Amniotic stem cell (primary cell): ENCODE results near the gene SLAMF6.
"Not testable (repeated sequence)": the region's sequence is repeated elsewhere in the genome, so short reads cannot be mapped to it uniquely, and the experiment has no call there.

Experiments
- DNase-seq: peaks from one replicate; lab custom pipeline; 2025; lab: John Stamatoyannopoulos, UW

The SLAMF6 gene

DNA sequence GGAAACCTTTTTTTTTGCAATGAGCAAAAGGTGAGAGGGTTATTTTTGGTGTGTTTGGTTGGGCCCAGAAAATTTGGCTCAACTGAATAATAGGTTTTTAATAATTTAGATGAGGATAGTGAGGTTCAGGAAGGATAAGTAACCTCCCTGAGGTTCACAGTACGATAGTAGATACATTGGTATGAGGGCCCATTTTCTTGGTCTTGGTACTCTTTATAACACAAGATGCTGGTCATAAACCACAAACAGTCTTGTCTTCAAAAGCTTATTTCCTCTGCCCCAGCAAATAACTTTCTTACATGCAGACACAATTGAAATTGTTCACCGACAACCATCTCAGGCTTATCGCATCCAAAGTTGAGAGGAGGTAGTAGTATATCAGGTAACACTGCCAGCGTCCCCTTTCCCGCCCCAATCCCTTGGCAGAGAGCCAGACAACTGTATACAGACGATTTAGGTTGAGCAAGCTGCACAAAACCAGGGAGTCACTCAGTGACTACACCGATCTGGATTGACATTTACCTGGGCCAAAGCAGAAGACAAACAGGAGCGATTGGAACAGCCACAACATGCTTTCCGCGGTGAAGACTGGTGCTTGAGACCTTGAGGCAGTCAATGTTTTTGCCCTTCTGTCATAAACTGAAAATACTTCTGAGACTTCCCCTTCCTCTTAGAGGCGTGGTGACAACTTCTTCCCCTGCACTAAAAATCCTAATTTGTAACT lies at the start of gene SLAMF6:
SLAMF6 (minus strand) TSS at position 634 of the 724 bp plus-strand sequence; CDS start at position 571, 63 bp downstream.
- no peak for DNase-seq

- DNase-seq, result no peak
Measured at GRCh38 chr1:160570840-160571239, 47.8 kb upstream of the SLAMF6 start.

- DNase-seq, result no peak
Measured at GRCh38 chr1:160569806-160570205, 46.8 kb upstream of the SLAMF6 start.

DNA sequence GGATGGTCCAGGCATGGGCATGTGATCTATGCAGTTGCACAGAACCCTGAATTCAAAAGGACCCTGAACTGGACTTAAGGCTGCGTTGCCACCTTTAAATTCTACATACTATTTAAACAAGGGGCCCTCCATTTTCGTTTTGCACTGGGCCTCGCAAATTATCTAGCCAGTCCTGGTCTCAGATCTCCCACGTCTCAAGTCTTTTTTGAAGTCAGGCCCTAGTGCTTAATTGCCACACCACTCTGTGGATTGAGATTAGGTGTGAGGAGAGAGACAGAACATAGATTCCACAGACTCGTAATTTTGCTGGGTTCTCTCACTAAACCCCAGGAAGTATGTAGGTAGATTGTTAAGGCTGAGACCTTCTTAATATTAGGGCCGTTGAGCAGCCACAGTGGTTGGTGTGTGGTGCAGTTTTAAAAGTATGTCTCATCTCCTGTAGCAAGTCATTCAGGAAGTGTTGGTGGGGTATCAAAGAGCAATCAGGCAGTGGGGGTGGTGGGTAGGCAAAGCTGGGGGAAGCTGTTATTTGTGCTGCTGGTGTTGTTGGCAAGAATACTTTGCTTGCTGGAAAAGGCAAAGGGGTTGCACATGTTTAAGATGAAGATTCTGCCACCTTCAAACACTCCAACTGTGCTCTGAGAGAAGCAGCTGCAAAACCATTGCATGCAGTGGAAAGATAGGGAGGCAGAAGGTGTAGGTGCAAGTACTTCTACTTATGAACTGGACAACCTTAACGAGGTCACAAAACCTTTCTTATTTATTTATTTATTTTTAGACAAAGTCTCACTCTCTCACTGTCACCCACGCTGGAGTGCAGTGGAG lies 45.0 kb upstream of the SLAMF6 start:
- no peak for DNase-seq

DNA sequence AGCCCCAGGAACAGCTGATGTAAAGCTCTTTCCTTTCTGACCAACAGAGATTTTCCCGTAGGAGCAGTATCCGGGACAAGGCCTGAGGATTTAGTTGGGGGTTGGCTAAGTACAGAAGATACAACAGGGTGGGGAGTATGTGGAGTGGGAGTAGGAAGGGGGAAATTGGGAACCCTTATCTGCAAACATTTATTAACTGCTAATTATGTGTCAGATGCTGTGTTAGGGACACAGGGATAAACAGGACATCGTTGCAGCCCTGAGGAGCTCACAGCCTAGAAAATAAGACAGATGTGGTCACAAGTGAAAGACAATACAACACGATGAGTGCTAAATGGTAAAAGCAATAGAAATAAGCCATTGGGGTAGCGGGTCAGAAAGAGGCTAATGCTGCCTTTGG lies 44.3 kb upstream of the SLAMF6 start:
- DNase-seq, result no peak

- DNase-seq, result no peak
Measured at GRCh38 chr1:160565564-160565963, 42.5 kb upstream of the SLAMF6 start.

- DNase-seq, result not testable (repeated sequence)
Measured at GRCh38 chr1:160563230-160563629, 40.2 kb upstream of the SLAMF6 start.

DNA sequence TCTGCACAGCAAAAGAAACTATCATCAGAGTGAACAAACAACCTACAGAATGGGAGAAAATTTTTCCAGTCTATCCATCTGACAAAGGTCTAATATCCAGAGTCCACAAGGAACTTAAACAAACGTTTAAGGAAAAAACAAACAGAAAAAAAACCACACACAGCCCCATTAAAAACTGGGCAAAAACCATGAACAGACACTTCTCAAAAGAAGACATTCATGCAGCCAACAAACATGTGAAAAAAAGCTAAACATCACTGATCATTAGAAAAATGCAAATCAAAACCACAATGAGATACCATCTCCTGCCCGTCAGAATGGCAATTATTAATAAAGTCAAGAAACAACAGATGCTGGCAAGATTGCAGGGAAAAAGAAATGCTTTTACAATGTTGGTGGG lies 39.7 kb upstream of the SLAMF6 start:
- DNase-seq, result not testable (repeated sequence)

DNA sequence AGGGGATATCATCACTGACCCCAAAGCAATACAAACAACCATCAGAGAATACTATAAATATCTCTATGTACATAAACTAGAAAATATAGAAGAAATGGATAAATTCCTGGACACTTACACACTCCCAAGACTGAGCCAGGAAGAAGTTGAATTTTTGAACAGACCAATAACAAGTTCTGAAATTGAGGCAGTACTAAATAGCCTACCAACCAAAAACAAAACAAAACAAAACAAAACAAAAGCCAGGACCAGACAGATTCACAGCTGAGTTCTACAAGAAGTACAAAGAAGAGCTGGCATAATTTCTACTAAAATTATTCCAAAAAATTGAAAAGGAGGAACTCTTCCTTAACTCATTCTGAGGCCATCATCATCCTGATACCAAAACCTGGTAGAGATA lies 37.8 kb upstream of the SLAMF6 start:
- DNase-seq, result no peak

DNA sequence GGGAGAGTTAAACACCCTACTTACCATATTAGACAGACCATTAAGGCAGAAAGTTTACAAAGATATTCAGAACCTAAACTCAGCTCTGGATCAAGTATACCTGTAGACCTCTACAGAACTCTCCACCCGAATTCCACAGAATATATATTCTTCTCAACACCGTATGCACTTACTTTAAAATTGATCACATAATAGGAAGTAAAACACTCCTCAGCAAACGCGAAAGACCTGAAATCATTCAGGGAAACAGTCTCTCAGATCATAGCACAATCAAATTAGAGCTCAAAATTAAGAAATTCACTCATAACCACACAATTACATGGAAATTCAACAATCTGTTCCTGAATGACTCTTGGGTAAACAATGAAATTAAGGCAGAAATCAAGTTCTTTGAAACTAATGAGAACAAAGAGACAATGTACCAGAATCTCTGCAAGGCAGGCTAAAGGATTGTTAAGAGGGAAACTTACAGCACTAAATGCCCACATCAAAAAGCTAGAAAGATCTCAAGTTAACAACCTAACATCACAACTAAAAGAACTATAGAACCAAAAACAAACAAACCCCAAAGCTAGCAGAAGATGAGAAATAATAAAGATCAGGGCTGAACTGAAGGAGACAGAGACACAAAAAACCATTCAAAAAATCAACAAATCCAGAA lies 37.1 kb upstream of the SLAMF6 start:
- DNase-seq, result no peak

- not testable (repeated sequence) for DNase-seq
Measured at GRCh38 chr1:160559437-160559836, 36.4 kb upstream of the SLAMF6 start.

DNA sequence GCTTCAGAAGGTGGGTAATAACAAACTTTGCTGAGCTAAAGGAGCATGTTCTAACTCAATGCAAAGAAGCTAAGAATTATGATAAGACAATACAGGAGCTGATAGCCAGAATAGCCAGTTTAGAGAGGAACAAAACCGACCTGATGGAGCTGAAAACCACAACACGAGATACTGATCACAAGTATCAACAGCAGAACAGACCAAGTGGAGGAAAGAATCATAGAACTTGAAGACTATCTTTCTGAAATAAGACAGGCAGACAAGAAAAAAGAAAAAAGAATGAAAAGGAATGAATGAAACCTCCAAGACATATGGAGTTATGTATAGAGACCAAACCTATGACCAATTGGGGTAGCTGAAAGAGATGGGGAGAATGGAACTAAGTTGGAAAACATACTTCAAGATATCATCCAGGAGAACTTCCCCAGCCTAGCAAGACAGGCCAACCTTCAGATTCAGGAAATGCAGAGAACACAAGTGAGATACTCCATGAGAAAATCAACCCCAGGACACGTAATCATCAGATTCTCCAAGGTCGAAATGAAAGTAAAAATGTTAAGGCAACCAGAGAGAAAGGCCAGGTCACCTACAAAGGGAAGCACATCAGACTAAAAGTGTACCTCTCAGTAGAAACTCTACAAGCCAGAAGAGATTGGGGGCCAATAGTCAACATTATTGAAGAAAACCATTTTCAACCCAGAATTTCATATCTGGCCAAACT lies 35.8 kb upstream of the SLAMF6 start:
- DNase-seq, result no peak

- DNase-seq, result no peak
Measured at GRCh38 chr1:160553778-160554177, 30.7 kb upstream of the SLAMF6 start.

GRCh38 chr1:160552425-160552824 lies 29.4 kb upstream of the SLAMF6 start:
- DNase-seq, result no peak

DNA sequence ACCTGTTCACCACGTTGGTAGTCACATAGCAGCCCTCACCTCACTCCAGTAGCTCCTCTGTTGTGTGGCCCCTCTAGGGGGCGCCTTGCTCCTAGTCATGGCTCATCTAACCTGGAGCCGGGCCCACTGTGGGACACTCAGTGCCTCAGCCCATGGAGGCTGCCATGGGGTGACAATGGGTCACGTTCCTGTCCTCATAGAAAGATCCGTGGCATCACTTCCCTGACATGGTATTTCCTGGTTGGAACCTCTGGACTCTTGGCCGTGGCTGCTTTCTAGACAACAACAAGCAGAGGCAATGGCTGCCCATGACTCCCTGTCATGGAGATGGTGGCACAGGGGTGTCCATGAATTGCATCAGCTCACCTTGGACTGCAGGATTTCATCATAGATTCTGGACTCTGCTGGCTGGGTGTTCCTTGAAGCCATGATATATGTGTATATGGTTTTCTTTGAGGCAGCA lies 27.5 kb upstream of the SLAMF6 start:
- DNase-seq, result no peak

GRCh38 chr1:160549665-160550006 lies 26.6 kb upstream of the SLAMF6 start:
- DNase-seq, result no peak

- no peak for DNase-seq
Measured at GRCh38 chr1:160548960-160549664, 26.1 kb upstream of the SLAMF6 start.

DNA sequence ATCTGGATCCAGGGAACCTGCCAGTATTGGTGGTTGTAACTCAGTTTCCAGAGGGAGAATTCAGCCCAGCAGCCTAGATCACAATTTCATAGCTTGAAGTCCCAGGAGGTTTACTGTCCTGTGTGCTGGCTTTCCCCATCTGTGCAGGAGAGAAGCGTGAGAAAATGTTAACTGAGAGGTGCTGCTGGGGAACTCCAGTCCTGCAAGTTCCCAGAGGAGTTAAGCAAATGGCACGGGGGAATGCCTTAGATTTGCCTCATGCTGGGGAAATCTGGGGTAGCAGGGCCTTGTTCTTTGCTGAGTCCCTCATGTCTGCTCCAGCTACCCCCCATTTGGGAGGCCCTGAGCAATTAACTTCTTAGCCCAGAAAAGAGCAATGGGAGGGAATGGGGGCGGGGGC lies 25.1 kb upstream of the SLAMF6 start:
- DNase-seq, result no peak

GRCh38 chr1:160547422-160547821 lies 24.4 kb upstream of the SLAMF6 start:
- no peak for DNase-seq

DNA sequence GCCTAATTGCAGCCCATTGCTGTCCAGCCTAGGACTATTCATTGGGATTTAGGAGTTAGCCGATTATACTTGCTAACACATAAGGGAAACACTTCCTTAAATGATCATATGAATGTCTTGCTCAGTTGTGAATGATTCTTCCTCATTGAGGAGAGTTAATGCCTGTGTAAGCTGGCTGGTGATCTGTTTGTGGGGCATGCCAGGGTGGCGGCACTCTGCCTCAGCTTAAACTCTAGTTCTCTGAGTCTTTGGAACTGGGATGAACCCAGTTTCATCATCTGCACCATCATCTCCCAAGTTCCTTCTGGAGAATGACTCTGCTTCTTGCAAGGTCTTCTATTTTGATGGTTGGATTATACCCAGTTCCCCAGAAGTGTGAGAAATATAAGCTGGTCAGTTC lies 23.9 kb upstream of the SLAMF6 start:
- no peak for DNase-seq

- no peak for DNase-seq
Measured at GRCh38 chr1:160544647-160545046, 21.6 kb upstream of the SLAMF6 start.
